Hematopoietic multipotent progenitor cell treated with erythropoietin and hydrocortisone succinate and interleukin-3 and kit ligand, for 15 days (in vitro differentiated cells): ENCODE data around the gene FBLL1.
"Not testable (repeated sequence)": the region's sequence is repeated elsewhere in the genome, so short reads cannot be mapped to it uniquely, and the experiment has no call there.

Experiments
- DNase-seq: peaks from one replicate; pipeline ENCODE4 v3.0.0-alpha.2; 2015; ENCODE audit warnings: low spot score

Gene FBLL1

GRCh38 chr5:168553377-168554130, 24.4 kb downstream of the FBLL1 start:
- DNase-seq: no peak

- no peak for DNase-seq
These were observed 28.3 kb downstream of the FBLL1 start for GRCh38 chr5:168557389-168557788.

- DNase-seq: no peak
These were observed 33.2 kb downstream of the FBLL1 start for GRCh38 chr5:168562279-168562678.

GRCh38 chr5:168563959-168564358, 34.9 kb downstream of the FBLL1 start:
- DNase-seq: no peak

GRCh38 chr5:168568738-168569137, 39.6 kb downstream of the FBLL1 start:
- no peak for DNase-seq

- peak; percentile 79 for DNase-seq
These were observed 41.6 kb downstream of the FBLL1 start for GRCh38 chr5:168570490-168571328.

GRCh38 chr5:168573663-168574062, 44.6 kb downstream of the FBLL1 start:
- DNase-seq: not testable (repeated sequence)

GRCh38 chr5:168574156-168574555, 45.1 kb downstream of the FBLL1 start:
- DNase-seq: not testable (repeated sequence)

GRCh38 chr5:168575391-168576372, 46.6 kb downstream of the FBLL1 start:
- DNase-seq: peak; percentile 17

GRCh38 chr5:168578006-168578405, 48.9 kb downstream of the FBLL1 start:
- peak; percentile 13 for DNase-seq

- DNase-seq: peak; percentile 78
These were observed 49.7 kb downstream of the FBLL1 start, which contains the start of gene PANK3 for GRCh38 chr5:168578538-168579487. TSS of gene PANK3 (minus strand) at chr5:168579368. CDS start at chr5:168579283, 85 bp downstream.

GRCh38 chr5:168579488-168580226, 50.6 kb downstream of the FBLL1 start:
- peak; percentile 95 for DNase-seq

GRCh38 chr5:168580227-168580508, 51.1 kb downstream of the FBLL1 start:
- DNase-seq: no peak
